ENCODE measurements around the gene RFT1. TPM values are rescaled to one million over a fixed set of nuclear protein-coding genes. Genes with fewer than 3 reads are reported as not detected.

The RFT1 gene
- total and polyA plus RNA-seq, 2 donors (not counting 1 experiment from before 2014, with no cell fraction given): 9.7 to 20.5 TPM

DNA sequence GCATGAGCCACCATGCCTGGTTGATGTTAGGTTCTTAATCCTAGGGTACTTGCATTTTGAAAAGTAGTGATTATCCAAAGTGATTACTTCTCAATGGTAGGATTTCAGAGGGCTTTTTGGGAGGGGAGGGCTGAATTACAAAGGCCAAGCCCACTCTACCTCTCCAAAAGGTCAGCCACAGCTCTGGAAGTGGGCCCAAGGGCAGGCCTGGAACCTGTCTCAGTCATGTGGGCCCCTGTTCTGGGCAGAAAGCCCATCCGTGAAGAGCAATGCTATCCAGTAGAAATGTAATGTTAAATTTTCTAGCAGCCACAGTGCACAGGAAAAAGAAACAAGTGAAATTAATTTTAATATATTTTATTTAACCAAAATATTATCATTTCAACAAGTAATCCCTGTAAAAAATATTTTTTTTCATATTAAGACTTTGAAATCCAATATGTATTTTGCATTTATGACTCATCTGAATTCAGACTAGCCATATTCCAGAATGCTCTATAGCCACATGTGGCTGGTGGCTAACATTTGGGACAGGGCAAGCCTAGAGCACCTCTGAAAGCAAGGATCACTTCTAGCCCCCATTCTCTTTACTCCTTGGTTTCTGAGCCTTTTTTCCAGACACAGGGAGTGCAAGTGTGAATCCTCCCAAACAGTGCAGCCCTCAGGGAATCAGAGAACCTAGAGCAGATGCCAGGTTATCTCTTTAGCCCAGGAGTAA is 16.8 kb downstream of the RFT1 start:
- Histone ChIP-seq H3K27ac (ENCODE audit: insufficient read depth, low read length) (peak overlapping the region; percentile 19), H3K9me3 (ENCODE audit: control insufficient read depth, insufficient read depth, low read depth, low read length) (no peaks in the 10 kb centered on the region), H4K20me1 (ENCODE audit: control insufficient read depth, extremely low read depth, insufficient read depth, low read length) (no peaks in the 10 kb centered on the region)

GRCh38 chr3:53111822-53112221 is 18.4 kb downstream of the RFT1 start:
- Histone ChIP-seq H3K4me1 (ENCODE audit: control insufficient read depth, extremely low read depth, insufficient read depth, low read length) (peaks cover 2% of the 10 kb centered on the region), H3K79me2 (ENCODE audit: control insufficient read depth, insufficient read depth, low read length) (no peaks in the 10 kb centered on the region), H3K4me2 (ENCODE audit: extremely low read depth, insufficient read depth, low read length) (no peak overlapping the region), H3K4me3 (replicated peaks in 1 of 4; ENCODE audit: control extremely low read depth in 1 of 4, insufficient read depth in 1 of 4, low read depth in 3 of 4, low read length in 4 of 4) (no peak overlapping the region), H3K9me3 (ENCODE audit: control insufficient read depth, insufficient read depth, low read depth, low read length) (no peaks in the 10 kb centered on the region), H4K20me1 (ENCODE audit: control insufficient read depth, extremely low read depth, insufficient read depth, low read length) (no peaks in the 10 kb centered on the region), H3K36me3 (ENCODE audit: control insufficient read depth, insufficient read depth, low read length) (peaks cover under 1% of the 10 kb centered on the region), H2AFZ (ENCODE audit: low read length) (no peak overlapping the region), H3K27me3 (ENCODE audit: control insufficient read depth, insufficient read depth, low read length) (no peaks in the 10 kb centered on the region), H3K9ac (ENCODE audit: insufficient read depth, low read length) (no peak overlapping the region), H3K27ac (ENCODE audit: insufficient read depth, low read length) (no peak overlapping the region)
- no peak for TF ChIP-seq EZH2 (IDR thresholded peaks at IDR 0.05; ENCODE audit: low read length, missing control alignments)
- TF ChIP-seq, protein P1, sequence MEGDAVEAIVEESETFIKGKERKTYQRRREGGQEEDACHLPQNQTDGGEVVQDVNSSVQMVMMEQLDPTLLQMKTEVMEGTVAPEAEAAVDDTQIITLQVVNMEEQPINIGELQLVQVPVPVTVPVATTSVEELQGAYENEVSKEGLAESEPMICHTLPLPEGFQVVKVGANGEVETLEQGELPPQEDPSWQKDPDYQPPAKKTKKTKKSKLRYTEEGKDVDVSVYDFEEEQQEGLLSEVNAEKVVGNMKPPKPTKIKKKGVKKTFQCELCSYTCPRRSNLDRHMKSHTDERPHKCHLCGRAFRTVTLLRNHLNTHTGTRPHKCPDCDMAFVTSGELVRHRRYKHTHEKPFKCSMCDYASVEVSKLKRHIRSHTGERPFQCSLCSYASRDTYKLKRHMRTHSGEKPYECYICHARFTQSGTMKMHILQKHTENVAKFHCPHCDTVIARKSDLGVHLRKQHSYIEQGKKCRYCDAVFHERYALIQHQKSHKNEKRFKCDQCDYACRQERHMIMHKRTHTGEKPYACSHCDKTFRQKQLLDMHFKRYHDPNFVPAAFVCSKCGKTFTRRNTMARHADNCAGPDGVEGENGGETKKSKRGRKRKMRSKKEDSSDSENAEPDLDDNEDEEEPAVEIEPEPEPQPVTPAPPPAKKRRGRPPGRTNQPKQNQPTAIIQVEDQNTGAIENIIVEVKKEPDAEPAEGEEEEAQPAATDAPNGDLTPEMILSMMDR (conservative IDR thresholded peaks at IDR 0.05 in 1 of 2, IDR thresholded peaks at IDR 0.05 in 1 of 2; ENCODE audit: low read depth in 1 of 2, low read length in 2 of 2): no peak
- no peak for DNase-seq (ENCODE audit: low read depth in 2 of 2)

More for the DNA sequence above, 16.8 kb downstream of the RFT1 start:
- peaks cover 2% of the 10 kb centered on the region for H3K36me3 ChIP-seq (ENCODE audit: control insufficient read depth, insufficient read depth, low read length)
- no peaks in the 10 kb centered on the region for H3K79me2 ChIP-seq (ENCODE audit: control insufficient read depth, insufficient read depth, low read length)
- DNase-seq (ENCODE audit: low read depth in 2 of 2): peak in 1 of 2 donors; percentile 26
- H3K4me2 ChIP-seq (ENCODE audit: extremely low read depth, insufficient read depth, low read length): no peak overlapping the region
- H3K9ac ChIP-seq (ENCODE audit: insufficient read depth, low read length): no peak overlapping the region
- no peak for TF ChIP-seq EZH2 (IDR thresholded peaks at IDR 0.05; ENCODE audit: low read length, missing control alignments)
- TF ChIP-seq, protein P1 (conservative IDR thresholded peaks at IDR 0.05 in 1 of 2, IDR thresholded peaks at IDR 0.05 in 1 of 2; ENCODE audit: low read depth in 1 of 2, low read length in 2 of 2): no peak
- H3K27me3 ChIP-seq (ENCODE audit: control insufficient read depth, insufficient read depth, low read length): no peaks in the 10 kb centered on the region
- H2AFZ ChIP-seq (ENCODE audit: low read length): no peak overlapping the region
- peaks cover 2% of the 10 kb centered on the region for H3K4me1 ChIP-seq (ENCODE audit: control insufficient read depth, extremely low read depth, insufficient read depth, low read length)
- no peak overlapping the region for H3K4me3 ChIP-seq (replicated peaks in 1 of 4; ENCODE audit: control extremely low read depth in 1 of 4, insufficient read depth in 1 of 4, low read depth in 3 of 4, low read length in 4 of 4)

DNA sequence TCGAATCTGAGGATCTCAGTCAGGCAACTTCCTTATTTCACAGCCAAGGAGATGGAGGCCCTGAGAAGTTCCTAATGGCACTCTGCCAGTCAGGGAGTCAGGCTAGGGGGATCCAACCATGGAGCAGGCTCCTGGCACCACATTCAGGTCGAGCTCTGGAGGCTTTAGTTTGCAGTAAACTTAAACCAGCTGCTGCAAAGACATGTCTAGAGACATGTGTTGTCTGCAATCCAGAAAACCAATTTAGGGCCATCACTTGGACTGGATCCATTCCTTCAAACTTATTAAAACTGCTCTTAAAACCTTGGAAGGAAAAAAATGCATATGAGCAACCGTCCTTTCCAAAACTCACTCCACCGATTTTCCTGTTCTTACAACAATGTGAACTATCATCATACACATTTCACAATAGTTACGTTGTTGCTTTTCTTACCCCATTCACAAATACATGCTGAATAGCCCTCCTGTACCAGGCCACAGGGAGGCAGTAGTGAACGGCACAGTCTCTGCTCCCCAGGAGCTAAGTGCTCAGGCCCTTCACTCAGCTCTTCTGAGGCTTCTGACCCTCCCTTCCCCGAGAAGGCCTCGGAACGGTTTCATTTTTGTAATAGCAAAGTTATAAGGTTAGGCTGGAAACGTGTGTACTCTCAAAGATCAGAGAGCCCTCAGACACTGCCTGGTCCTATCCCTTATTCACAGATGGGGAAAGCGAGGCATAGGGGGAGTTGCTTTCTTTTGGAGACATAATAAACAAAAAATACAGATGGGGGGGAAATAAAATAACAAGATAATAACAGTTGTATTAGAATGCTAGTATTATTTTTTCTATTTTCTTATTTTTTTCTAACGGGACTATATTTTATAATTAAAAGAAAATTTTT is 20.1 kb downstream of the RFT1 start:
- H3K4me3 ChIP-seq (replicated peaks in 1 of 4; ENCODE audit: control extremely low read depth in 1 of 4, insufficient read depth in 1 of 4, low read depth in 3 of 4, low read length in 4 of 4): peak overlapping the region in 1 of 4 experiments; percentile 21
- TF ChIP-seq, protein P1 (conservative IDR thresholded peaks at IDR 0.05 in 1 of 2, IDR thresholded peaks at IDR 0.05 in 1 of 2; ENCODE audit: low read depth in 1 of 2, low read length in 2 of 2): peak; percentile 81 to 94
- TF ChIP-seq EZH2 (IDR thresholded peaks at IDR 0.05; ENCODE audit: low read length, missing control alignments): no peak

More for the DNA sequence above, 20.1 kb downstream of the RFT1 start:
- H3K4me1 ChIP-seq (ENCODE audit: control insufficient read depth, extremely low read depth, insufficient read depth, low read length): peaks cover 2% of the 10 kb centered on the region
- no peak overlapping the region for H3K9ac ChIP-seq (ENCODE audit: insufficient read depth, low read length)
- no peaks in the 10 kb centered on the region for H3K79me2 ChIP-seq (ENCODE audit: control insufficient read depth, insufficient read depth, low read length)
- no peaks in the 10 kb centered on the region for H3K27me3 ChIP-seq (ENCODE audit: control insufficient read depth, insufficient read depth, low read length)
- no peak overlapping the region for H3K4me2 ChIP-seq (ENCODE audit: extremely low read depth, insufficient read depth, low read length)
- H3K27ac ChIP-seq (ENCODE audit: insufficient read depth, low read length): no peak overlapping the region
- H3K9me3 ChIP-seq (ENCODE audit: control insufficient read depth, insufficient read depth, low read depth, low read length): no peaks in the 10 kb centered on the region
- DNase-seq (ENCODE audit: low read depth in 2 of 2): peak in 1 of 2 donors; percentile 91
- H2AFZ ChIP-seq (ENCODE audit: low read length): no peak overlapping the region
- no peaks in the 10 kb centered on the region for H4K20me1 ChIP-seq (ENCODE audit: control insufficient read depth, extremely low read depth, insufficient read depth, low read length)
- H3K36me3 ChIP-seq (ENCODE audit: control insufficient read depth, insufficient read depth, low read length): no peaks in the 10 kb centered on the region

Measured in fibroblast of lung (primary cell).